Small intestine (tissue), 7 donors: ENCODE measurements around the gene POLE4. TPM values are rescaled to one million over a fixed set of nuclear protein-coding genes. Genes with fewer than 3 reads are reported as not detected.

Experiments used
- DNase-seq, 2 donors: peaks; one replicate each; pipeline versions ENCODE4 v3.0.0 to v3.0.0-alpha.2; 2013
- FAIRE-seq: peaks from 2 replicates; lab custom pipeline; 2012; peaks lifted over from hg19 to GRCh38; lab: Jason Lieb, UNC
- H3K27ac ChIP-seq, 3 donors: one replicate each; pipeline ENCODE4 v1.5.1; 2013; ENCODE audit warnings: low read length in 2 of 3, mild to moderate bottlenecking in 2 of 3, control low read depth in 1 of 3, inconsistent platforms in 1 of 3, low read depth in 1 of 3, moderate library complexity in 1 of 3
- H3K27me3 ChIP-seq, 3 donors: one replicate each; pipeline ENCODE4 v1.6.1; 2013; ENCODE audit warnings: low read length in 3 of 3, inconsistent platforms in 1 of 3; ENCODE audit not compliant: control insufficient read depth in 3 of 3, insufficient read depth in 3 of 3
- H3K36me3 ChIP-seq, 3 donors: one replicate each; pipeline ENCODE4 v1.6.1; 2013; ENCODE audit warnings: low read length in 3 of 3, inconsistent platforms in 1 of 3, low read depth in 1 of 3, mild to moderate bottlenecking in 1 of 3, moderate library complexity in 1 of 3; ENCODE audit not compliant: control insufficient read depth in 3 of 3, insufficient read depth in 2 of 3
- H3K4me1 ChIP-seq, 3 donors: one replicate each; pipeline ENCODE4 v1.6.1; 2013; ENCODE audit warnings: low read length in 2 of 3, inconsistent platforms in 1 of 3, low read depth in 1 of 3, mild to moderate bottlenecking in 1 of 3, moderate library complexity in 1 of 3; ENCODE audit not compliant: control insufficient read depth in 3 of 3, insufficient read depth in 2 of 3
- H3K4me3 ChIP-seq, 3 donors: one replicate each; pipeline ENCODE4 v1.5.1; 2013; ENCODE audit warnings: low read length in 3 of 3, control low read depth in 1 of 3, inconsistent platforms in 1 of 3, low read depth in 1 of 3, mild to moderate bottlenecking in 1 of 3, moderate library complexity in 1 of 3
- H3K9me3 ChIP-seq, 2 donors: one replicate each; pipeline ENCODE4 v1.6.1; 2013; ENCODE audit warnings: low read depth in 1 of 2, low read length in 1 of 2; ENCODE audit not compliant: control insufficient read depth in 2 of 2, insufficient read depth in 1 of 2
- WGBS, 3 donors: extraction: QIAGEN DNeasy Blood & Tissue Kit; methylation state at CpG; one replicate each; pipeline ENCODE4 v1.1.7; 2013; 5-methylcytosine and 5-hydroxymethylcytosine counted together
- polyA plus RNA-seq, 4 donors: library from polyadenylated mRNA; stranded (reverse) in 3 of 4; unstranded in 1 of 4; fragments of 200-250 nt in 3 of 4; fragments of 120-200 nt in 1 of 4; gene quantifications; one replicate each; pipeline versions ENCODE4 v1.2.1 to v1.2.3, GENCODE V29; 2013
- donor health status: healthy with polysubstance abuse.
- donor health status: control.
- donor health status: control.
- donor health status: Bipolar disorder and iron deficiency.
- donor health status: healthy.

The POLE4 gene
- polyA plus RNA-seq, 4 donors = 44.3 to 116 (median 89.3) TPM

DNA sequence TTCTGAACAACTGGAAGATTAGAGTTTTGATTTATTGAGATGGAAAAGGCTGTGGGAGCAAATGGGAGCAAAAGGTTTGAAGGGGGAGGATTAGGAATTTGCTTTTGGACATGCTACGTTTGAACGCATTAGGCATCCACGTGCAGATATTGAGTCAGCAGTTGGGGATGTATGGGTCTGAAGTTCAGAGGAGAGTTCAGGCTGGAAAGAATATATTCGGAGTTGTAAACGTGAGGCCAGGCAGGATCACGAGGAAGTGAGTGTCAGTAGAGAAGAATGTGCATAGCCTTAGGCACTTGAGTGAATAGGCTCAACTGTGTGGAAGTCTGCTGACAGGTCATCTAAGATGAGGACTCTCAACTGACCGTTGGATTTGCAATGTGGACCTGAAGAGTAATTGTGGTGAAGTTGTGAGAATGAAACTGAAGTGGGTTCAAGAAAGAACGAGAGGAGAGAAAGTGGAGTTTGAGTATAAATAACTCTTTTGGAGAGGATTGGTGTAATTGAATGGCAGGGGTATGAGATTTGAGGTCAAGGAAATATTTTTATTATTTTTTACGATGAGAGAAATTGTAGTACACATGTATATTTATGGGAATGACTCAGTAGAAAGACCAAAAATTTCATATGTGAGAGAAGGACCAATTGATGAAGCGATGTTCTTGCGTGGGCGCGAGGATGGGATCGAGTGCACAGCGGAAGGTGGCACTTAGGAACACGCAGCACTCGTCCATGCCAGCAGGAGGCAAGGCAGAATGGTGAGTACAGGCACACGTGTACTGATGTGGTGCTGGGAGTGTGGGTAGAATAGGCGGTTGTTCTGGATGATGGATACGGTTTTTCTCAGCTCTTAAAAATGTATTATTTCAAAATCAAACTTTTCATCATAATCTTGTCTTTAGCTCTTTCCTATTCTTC, 40.5 kb upstream of the POLE4 start:
- H3K9me3 ChIP-seq = peaks cover 0 to 11% of the 10 kb centered on the region in 2 donors
- H3K4me3 ChIP-seq = no peak overlapping the region
- peaks cover 0 to 11% (median 2%) of the 10 kb centered on the region in 3 donors for H3K27me3 ChIP-seq
- WGBS, 3 donors = 68 to 77% (median 74%) methylated on average over 20 of the region's 20 CpGs
- H3K36me3 ChIP-seq = no peaks in the 10 kb centered on the region
- FAIRE-seq = no peak
- DNase-seq = peak; percentile 22 to 89
- peaks cover 0 to 6% (median 0%) of the 10 kb centered on the region in 3 donors for H3K4me1 ChIP-seq
- peak overlapping the region in 1 of 3 donors; percentile 52 for H3K27ac ChIP-seq

DNA sequence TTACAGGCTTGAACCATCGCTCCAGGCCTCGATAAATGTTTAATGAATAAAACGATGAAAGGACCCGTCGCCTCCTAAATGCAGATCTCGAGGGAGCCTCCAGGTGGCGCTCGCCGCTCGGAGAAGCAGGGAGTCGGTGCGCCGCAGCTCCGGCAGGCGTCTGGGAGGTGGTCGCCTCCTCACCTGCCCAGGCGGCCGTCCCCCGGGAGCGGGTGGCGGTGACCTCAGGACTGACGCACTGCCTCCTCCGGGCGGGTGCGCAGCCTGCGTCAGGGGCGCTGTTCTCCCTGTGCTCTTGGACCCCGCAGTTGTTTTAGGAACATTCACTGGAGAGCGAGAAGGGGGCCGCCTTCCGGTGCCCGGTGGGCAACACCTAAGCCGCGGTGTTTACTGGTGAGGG, 38.6 kb upstream of the POLE4 start:
- DNase-seq (peak; percentile 43 to 82), FAIRE-seq (no peak)
- no peak overlapping the region for H3K27ac ChIP-seq
- peak overlapping the region in 1 of 3 donors; percentile 44 for H3K4me3 ChIP-seq
- no peaks in the 10 kb centered on the region for H3K36me3 ChIP-seq
- H3K27me3 ChIP-seq = peaks cover 0 to 11% (median 0%) of the 10 kb centered on the region in 3 donors
- H3K4me1 ChIP-seq = peaks cover 0 to 6% (median 0%) of the 10 kb centered on the region in 3 donors
- peaks cover 0 to 11% of the 10 kb centered on the region in 2 donors for H3K9me3 ChIP-seq
- WGBS, 3 donors = 2 to 5% (median 3%) methylated on average over 28 to 34 of the region's 34 CpGs

DNA sequence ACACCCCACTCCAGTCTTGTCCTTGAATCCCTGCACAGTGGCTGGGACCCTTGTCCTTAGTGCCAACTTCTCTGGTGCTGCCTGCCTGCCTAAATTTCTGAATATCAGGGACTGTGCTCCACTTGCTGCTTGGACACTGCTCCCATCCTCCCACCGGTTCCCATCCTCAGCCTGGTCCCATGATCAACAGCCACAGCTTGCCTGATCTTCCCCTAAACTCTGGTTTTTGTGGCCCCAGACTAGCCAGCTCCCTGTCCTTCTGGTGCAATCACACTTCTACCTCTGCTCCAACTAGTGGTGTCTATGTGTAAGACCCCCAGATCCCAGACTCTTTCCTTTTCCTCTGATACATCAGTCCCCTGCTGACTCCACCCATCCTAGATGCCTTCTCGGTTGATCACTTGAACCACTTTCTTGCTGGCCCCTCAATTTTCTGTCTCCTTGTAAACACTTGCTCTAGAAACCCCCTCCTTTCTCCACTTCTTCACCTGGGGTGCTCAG, 37.2 kb upstream of the POLE4 start:
- H3K36me3 ChIP-seq = no peaks in the 10 kb centered on the region
- FAIRE-seq (no peak), DNase-seq (no peak)
- H3K9me3 ChIP-seq = peaks cover 0 to 11% of the 10 kb centered on the region in 2 donors
- H3K4me3 ChIP-seq = no peak overlapping the region
- H3K27ac ChIP-seq = no peak overlapping the region
- peaks cover 0 to 11% (median 0%) of the 10 kb centered on the region in 3 donors for H3K27me3 ChIP-seq
- peaks cover 0 to 6% (median 0%) of the 10 kb centered on the region in 3 donors for H3K4me1 ChIP-seq
- WGBS, 3 donors = 87 to 93% (median 90%) methylated on average over 2 of the region's 2 CpGs

DNA sequence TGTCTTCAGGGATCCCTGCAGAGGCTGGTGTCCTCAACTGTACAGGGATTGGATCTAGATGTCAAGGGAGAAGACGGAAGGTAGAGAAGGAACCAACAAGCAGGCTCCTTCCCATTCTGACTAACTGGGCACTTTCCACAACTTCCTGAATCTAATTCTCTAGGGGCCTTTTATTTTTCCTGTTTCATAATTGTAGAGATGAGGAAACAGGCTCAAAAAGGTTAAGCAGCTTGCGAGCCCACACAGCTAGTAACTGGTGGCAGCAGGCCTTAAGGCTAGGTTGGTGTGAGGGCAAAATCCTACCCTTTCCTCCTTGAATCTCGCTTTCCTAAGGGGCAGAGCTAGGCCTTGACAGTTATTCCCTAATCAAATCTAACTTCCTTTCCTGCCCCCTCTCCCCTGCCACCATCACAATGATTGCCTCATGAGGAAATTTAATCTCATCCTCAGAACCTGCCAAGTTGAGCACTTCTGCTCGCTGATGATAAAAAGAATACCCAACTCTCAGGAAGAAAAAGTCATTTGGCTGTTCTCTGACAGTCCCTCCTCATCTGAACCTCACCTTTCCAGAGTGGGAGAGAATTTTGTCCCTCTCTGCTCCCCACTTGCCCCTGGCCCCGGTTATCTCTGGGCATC, 35.7 kb upstream of the POLE4 start:
- DNase-seq (no peak), FAIRE-seq (no peak)
- Histone ChIP-seq H3K27ac (no peak overlapping the region), H3K27me3 (peaks cover 0 to 11% (median 0%) of the 10 kb centered on the region in 3 donors), H3K4me3 (no peak overlapping the region), H3K9me3 (peaks cover 0 to 13% of the 10 kb centered on the region in 2 donors), H3K36me3 (no peaks in the 10 kb centered on the region), H3K4me1 (no peaks in the 10 kb centered on the region)
- WGBS, 3 donors = 69 to 87% (median 70%) methylated on average over 5 of the region's 5 CpGs

DNA sequence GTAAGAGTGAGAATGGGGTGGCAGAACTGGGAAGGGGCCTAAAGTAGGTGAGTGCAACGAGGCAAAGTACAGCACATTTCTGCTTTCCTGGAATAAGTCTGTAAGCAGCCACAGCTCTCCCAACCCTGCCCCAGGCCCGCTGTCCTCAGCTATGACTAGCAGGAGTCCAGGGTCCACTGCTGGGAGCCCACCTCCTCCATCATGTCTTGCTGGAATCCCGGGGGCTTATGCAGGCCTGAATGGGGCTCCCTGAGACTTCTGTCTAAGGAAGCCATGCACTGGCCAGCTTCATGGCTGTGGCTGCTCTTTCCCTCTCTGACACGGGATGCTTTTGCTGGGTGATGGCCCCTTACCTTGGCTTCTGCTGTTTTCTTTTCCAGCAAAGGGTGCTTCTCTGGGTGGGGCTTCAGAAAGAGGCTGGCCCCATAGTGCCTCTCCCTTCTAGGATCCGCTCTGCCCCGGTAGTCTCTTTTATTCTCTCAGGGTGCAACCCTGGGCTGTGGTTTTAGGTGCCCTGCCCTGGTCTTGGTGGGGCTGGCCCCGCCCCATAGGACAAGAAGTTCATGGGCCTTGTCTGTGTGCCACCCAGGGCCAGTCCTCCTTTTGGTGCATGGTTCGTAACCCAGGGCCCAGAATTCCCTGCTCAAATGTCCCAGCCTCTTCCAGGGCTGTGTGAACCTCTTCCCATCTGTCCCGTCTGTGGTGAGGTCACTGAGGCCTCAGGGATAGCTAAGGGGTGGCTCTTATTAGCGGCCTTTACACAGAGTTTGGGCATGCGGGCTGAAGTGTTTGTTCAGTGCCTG, 33.8 kb upstream of the POLE4 start:
- FAIRE-seq (no peak), DNase-seq (peak in 1 of 2 donors; percentile 31)
- peaks cover 0 to 11% (median 0%) of the 10 kb centered on the region in 3 donors for H3K27me3 ChIP-seq
- H3K9me3 ChIP-seq = peaks cover 0 to 13% of the 10 kb centered on the region in 2 donors
- peaks cover 0 to 3% (median 0%) of the 10 kb centered on the region in 3 donors for H3K36me3 ChIP-seq
- 75 to 87% (median 78%) methylated on average over 11 of the region's 11 CpGs for WGBS, 3 donors
- no peak overlapping the region for H3K4me3 ChIP-seq
- no peaks in the 10 kb centered on the region for H3K4me1 ChIP-seq
- H3K27ac ChIP-seq = no peak overlapping the region

DNA sequence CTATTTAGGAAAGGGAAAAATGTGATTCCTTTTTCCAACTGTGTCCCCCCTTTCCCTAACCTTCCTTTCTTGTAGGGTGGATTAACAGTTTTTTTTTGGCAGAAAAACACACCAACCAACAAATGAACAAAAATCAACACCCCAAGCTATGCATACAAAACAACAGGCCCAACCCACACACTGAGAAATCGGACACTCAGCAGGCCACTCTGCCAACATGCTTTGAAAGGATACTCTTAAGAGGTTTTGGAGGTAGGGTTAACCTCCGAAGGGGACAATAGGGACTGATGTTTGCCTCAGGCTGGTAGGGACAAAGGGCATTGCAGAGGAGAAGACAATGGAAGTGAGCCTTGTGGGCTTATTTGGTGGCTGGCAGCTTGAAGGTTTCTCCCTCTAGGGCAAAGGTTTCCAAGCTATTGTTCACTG, 33.1 kb upstream of the POLE4 start:
- H3K9me3 ChIP-seq = peaks cover 0 to 12% of the 10 kb centered on the region in 2 donors
- DNase-seq (no peak), FAIRE-seq (no peak)
- 52 to 63% (median 59%) methylated on average over 2 of the region's 2 CpGs for WGBS, 3 donors
- H3K4me3 ChIP-seq = no peak overlapping the region
- peaks cover 0 to 8% (median 0%) of the 10 kb centered on the region in 3 donors for H3K36me3 ChIP-seq
- no peak overlapping the region for H3K27ac ChIP-seq
- peaks cover 0 to 6% (median 0%) of the 10 kb centered on the region in 3 donors for H3K27me3 ChIP-seq
- H3K4me1 ChIP-seq = no peaks in the 10 kb centered on the region

DNA sequence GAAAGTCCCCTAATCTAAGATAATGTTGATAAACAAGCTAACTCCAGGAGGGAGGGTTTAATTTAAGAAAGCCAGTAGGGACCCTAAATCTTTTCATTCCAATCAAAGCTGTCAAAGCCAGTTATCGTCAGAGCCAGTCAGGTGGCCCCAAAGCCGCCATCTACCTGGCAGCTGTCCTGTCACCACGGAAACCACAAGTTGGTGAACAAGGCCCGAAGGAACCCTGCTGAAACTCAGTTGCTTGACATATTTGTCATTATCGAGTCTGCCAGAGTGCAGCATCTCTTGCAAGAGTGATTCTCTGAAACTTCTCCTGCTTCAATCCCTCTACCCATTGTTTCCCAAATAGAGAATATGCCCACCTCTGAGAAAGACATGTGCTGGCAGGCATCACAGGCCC, 30.8 kb upstream of the POLE4 start:
- Histone ChIP-seq H3K4me3 (no peak overlapping the region), H3K4me1 (no peaks in the 10 kb centered on the region), H3K27me3 (no peaks in the 10 kb centered on the region), H3K36me3 (peaks cover 0 to 10% (median 0%) of the 10 kb centered on the region in 3 donors), H3K9me3 (peaks cover 0 to 2% of the 10 kb centered on the region in 2 donors), H3K27ac (no peak overlapping the region)
- 72 to 79% (median 79%) methylated on average over 5 of the region's 5 CpGs for WGBS, 3 donors
- no peak for FAIRE-seq
- DNase-seq = no peak
